GM18907 (cell line): ENCODE measurements around the gene IRF2BP2.

ENCODE experiments used
- ATAC-seq: cut with Tn5 transposase; IDR thresholded peaks from one replicate; pipeline ENCODE4 v1.9.1; 2021; ENCODE audit warnings: mild to moderate bottlenecking, moderate library complexity; ENCODE audit not compliant: unreplicated experiment

The IRF2BP2 gene

DNA sequence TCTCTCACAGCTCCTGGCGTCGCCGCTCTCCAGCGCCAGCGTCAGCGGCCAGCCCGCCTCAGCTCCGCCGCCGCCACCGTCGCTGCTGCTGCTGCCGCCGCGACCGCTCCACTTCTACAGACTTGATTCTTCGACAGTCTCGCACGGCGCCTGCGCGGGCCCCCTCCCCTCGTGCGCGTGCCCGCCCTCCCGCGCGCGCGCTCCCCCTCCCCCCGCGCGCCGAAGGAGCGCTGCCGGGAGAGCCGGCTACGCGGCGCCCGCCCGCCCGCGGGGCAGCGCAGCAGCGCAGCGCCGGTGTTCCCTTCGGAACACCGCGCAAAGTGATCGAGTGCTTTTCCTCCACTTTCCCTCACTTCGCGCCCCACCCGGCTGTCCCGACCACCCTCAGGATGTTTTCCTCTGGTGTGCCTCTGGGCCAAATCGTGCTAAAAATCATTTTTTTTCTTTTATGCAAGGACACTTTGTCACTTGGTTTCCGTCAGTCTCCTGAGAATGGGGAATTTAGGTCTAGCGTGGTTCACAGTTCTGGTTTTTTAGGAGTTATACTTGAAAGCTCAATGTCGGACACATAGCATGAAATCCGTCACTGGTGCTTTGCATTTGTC lies at the start of gene IRF2BP2:
Gene IRF2BP2, minus strand, starts transcription at position 118 of the 605 bp plus-strand sequence. CDS start 684 bp downstream, outside the sequence.
- no peak for ATAC-seq

DNA sequence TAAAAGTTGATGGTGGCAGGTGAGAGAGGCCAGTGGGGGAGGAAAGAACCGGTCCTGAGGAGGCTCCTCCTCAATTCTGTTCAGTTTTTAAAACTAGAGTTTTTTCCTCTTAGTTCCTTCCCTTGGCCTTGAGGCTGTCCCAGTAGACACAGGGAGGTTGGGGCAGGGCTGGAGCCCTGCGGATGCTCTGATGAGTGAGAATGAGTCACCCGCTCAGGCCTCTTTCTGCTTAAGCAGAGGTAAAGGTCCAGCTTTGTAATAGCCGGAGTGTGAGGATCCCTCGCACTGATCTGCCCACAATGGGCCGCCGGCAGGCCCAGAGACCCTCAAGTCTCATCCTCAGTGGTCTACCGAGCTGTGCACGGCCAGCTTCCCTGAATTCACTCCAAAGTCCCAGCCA lies 49.6 kb upstream of the IRF2BP2 start:
- ATAC-seq, result no peak

DNA sequence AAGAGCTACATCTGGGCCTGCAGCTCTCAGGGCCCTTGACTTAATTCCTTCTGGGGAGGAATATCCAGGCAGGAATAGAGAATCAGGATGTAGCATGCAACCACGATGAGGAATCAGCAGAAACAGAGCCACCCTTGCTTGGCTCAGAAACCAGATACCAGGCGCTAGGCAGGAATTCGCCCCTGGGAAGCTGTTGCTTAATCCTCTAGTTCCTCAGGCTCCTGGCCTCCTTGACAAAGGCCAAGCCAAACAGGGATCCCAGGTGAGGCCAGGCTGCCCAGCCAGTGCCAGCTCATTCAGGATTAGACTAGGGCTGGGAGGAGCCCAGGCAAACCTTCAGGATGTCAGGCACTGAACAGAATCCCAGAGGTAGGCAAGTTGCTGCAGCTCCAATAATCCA lies 48.2 kb upstream of the IRF2BP2 start:
- no peak for ATAC-seq

DNA sequence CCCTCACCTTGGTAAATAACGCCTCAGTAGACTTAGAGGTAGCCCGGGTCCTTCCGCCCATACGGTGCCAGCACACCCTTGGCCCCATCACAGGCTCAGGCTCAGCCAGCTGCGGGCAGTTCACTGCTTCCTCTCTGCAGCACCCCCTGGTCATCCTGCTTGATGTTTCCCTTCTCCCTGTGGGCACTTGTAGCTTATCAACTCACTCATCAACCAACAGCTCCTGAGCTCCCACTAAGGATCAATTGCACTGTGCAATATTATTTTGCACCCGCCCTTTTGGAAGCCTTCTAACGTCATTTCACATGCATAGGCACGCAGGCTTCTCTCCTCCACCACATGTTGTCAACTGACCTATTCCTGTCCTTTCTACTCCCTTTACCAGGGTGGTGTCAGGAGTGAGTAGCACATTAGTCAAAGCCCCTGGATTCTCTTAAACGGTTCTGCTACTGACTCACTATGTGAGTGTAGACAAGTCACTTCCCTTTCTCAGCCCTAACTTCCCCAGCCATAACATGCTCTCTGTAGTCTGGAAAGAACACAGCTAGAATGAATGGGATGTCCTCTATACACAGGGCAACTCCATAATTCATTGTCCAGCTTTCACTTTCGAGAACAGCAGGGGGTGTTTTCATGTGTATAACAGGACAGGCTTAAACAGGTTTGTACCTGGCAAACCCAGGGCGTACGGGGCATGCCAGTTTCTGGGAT lies 47.1 kb upstream of the IRF2BP2 start:
- ATAC-seq, result no peak

GRCh38 chr1:234656070-234656895 lies 46.3 kb upstream of the IRF2BP2 start:
- no peak for ATAC-seq

- ATAC-seq, result no peak
These were observed 45.5 kb upstream of the IRF2BP2 start for GRCh38 chr1:234655328-234656069.

- ATAC-seq, result no peak
These were observed 44.2 kb upstream of the IRF2BP2 start for GRCh38 chr1:234654002-234654733.

DNA sequence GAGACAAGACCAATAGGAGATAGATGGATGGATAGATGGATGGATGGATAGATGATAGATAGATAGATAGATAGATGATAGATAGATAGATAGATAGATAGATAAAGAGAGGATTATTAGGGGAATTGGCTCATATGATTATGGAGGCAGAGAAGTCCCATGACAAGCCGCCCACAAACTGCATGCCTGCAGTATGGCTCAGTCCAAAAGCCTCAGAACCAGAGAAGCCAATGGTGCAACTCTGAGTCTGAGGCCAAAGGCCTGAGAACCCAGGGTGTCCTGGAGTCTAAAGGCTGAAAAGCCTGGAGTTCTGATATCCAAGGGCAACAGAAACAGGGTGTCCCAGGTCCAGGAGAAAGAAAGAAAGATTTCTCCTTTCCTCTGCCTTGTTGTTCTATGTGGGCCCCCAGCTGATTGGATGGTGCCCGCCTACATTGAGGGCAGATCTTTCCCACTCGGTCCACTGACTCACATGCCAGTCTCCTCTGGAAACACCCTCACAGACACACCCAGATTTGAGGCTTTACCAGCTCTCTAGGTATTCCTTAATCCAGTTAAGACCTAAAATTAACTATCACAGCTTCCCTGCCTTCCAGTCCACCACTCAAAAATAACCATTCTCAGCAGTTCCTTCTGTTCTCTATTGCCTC lies 39.6 kb upstream of the IRF2BP2 start:
- ATAC-seq, result no peak

DNA sequence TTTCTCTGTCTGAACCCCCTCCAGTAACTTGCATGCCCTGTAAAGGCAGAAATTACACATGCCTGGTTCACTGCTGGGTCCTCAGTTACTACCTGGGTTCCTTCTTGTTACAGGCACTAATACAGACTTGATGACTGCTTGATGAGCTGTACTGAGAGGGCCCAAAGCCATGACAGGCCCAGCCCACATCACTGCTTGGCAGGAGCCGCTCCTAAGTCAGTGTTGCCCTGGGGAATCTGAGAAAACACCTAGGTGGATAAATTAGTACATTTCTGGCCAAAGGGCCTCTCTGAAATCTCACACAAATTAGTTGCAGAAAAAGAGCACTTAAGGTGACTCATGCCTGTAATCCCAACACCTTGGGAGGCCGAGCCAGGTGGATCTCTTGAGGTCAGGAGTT lies 37.8 kb upstream of the IRF2BP2 start:
- no peak for ATAC-seq

- ATAC-seq, result no peak
These were observed 37.3 kb upstream of the IRF2BP2 start for GRCh38 chr1:234647245-234647644.

DNA sequence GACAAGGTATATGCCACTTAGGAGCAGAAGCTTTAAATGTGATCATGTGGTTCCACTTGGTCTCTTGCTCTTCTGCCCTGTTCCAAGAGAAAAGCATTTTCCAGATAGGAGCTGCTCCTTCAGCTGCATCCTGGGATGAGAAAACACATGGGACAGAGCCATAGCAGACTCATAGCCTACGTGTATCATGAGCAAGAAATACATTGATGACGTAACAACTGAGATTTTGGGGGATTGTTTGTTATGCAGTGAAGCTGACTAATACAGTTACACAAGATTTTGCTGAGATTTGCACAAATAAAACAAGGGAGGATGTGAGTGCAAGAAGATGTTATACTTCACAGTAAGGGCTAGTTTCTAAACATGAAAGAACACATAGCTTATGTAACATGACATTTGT lies 36.0 kb upstream of the IRF2BP2 start:
- ATAC-seq, result no peak

GRCh38 chr1:234645474-234645953 lies 35.5 kb upstream of the IRF2BP2 start:
- no peak for ATAC-seq

- ATAC-seq, result no peak
These were observed 35.0 kb upstream of the IRF2BP2 start for GRCh38 chr1:234644928-234645327.

DNA sequence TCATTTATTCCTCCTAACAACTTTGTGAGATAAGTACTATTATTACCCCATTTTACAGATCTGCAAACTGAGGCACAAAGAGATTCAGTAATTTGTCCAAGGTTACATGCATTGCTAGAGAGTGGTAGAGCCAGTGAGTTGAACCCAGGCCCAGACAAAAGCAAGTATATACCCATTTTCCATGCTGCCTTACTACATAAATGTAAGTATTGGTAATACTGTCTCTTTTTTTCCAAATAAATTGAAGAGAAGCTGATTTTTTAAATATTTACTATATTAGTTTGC lies 33.8 kb upstream of the IRF2BP2 start:
- no peak for ATAC-seq

DNA sequence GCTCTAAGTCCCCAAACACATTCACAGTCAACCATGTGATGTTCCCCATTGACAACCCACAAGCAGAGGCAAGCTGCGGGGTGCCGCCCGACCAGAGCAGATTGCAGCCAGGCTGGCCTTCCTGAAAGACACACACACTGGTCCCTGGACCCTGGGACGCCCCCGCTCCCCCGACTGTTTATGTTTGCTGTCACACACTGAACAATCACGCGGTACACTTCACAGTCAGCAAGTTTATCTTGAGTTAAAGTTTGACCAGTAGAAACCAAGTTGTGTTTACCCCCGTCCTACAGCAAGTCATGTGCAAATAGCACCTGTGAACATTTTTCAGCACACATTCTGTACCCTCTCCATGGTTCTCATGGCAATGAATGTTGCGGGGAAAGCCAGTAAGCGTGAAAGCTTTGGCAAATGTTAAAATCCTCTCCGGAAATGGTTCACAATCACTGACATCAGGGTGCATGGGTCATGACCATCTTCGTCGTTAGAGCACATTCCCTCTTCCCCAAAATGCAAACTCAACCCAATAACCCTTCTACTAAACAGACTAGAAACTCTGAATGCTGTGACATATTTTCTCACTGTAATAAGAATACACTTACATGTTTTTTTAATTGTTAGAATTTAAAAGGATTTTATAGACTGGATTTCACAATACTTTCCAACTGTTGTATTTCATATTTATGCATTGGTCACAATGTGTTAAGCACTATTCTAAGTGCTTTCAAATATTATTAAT lies 33.3 kb upstream of the IRF2BP2 start:
- ATAC-seq, result no peak

- ATAC-seq, result no peak
These were observed 32.5 kb upstream of the IRF2BP2 start for GRCh38 chr1:234642428-234642827.

GRCh38 chr1:234639961-234640360 lies 30.0 kb upstream of the IRF2BP2 start:
- no peak for ATAC-seq

DNA sequence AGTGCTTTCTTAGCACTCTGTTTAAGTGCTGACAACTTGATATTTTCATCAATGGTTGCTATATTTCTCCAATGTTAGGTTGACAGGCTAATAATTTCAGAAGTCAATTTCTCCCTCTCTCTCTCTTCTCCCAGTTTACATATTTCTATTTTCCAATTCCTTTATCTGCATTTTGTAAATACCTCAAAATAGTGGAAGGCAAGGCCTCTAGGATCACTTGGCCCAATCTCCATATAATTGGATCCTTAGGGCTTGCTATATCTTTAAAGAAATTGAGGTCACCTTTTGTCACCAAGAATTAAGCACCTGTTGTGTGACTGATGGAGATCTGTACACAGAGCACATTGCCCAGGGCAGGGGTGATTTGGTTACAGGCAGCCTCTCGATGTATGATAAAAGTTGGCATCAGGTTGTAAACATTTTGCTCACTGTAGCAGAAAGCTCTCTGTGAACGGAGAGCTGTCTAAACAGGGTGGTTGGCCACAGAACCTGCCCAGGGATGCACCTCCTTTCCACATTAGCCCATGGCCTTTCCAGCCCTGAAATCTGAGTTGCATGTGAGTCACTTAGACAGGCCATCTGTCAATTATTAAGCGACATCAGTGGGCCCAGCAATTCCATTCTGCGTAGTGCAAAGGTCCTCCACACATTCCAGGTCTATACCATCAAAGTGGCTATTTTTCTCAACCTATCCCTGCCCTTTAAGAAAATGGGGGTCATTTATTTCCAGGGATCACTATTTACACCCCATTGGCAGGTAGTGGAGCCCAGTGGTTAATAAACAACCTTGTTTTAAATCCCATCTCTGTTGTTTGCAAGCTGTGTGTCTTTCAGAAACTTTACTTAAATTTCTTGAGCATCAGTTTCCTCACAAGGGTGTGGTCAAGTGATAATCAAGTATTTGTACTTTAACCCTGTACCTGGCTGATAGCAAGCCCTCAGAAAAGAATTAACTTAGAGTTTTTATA lies 29.1 kb upstream of the IRF2BP2 start:
- no peak for ATAC-seq
